DND-41 (cell line): ENCODE measurements around the gene C10orf105.

Source experiments
- ATAC-seq: fragments of 200-7000 bp; cut with Tn5 transposase; 3 replicates; pipeline ENCODE4 v1.9.1; 2021; ENCODE audit warnings: low read depth; ENCODE audit not compliant: insufficient read depth
- DNase-seq: peaks from one replicate; pipeline ENCODE4 v3.0.0-alpha.2; 2020
- H2AFZ ChIP-seq: 2 replicates; pipeline ENCODE4 v1.6.0; 2012; ENCODE audit warnings: low read depth, low read length
- H3K27ac ChIP-seq: 2 replicates; pipeline ENCODE4 v1.5.1; 2012; ENCODE audit warnings: low read length, inconsistent platforms
- H3K27me3 ChIP-seq: fragments of 200-600 bp; sonication (generic); 2 replicates; pipeline ENCODE4 v1.6.0; 2012; ENCODE audit warnings: low read length, mild to moderate bottlenecking, inconsistent platforms; ENCODE audit not compliant: insufficient read depth, poor library complexity
- H3K36me3 ChIP-seq: 2 replicates; pipeline ENCODE4 v1.5.1; 2012; ENCODE audit warnings: low read length, inconsistent platforms; ENCODE audit not compliant: insufficient read depth
- H3K4me1 ChIP-seq: 2 replicates; pipeline ENCODE4 v1.5.1; 2012; ENCODE audit warnings: mild to moderate bottlenecking, low read length; ENCODE audit not compliant: insufficient read depth
- H3K4me2 ChIP-seq: 2 replicates; pipeline ENCODE4 v1.6.0; 2012; ENCODE audit warnings: mild to moderate bottlenecking, moderate library complexity, low read length, inconsistent platforms; ENCODE audit not compliant: insufficient read depth
- H3K4me3 ChIP-seq, 2 experiments: fragments of 200-600 bp in 1 of 2; shearing (Covaris generic) in 1 of 2; 2 replicates each; pipeline ENCODE4 v1.5.1; 2012 to 2016; ENCODE audit warnings: inconsistent platforms in 2 of 2, low read length in 2 of 2, mild to moderate bottlenecking in 2 of 2, low read depth in 1 of 2, moderate library complexity in 1 of 2
- H3K79me2 ChIP-seq: 2 replicates; pipeline ENCODE4 v1.6.0; 2012; ENCODE audit warnings: low read length, inconsistent platforms; ENCODE audit not compliant: insufficient read depth
- H3K9ac ChIP-seq: 2 replicates; pipeline ENCODE4 v1.6.0; 2012; ENCODE audit warnings: low read depth, mild to moderate bottlenecking, inconsistent platforms, low read length, moderate library complexity
- H3K9me3 ChIP-seq: 2 replicates; pipeline ENCODE4 v1.5.1; 2012; ENCODE audit warnings: low read length, moderate library complexity, mild to moderate bottlenecking, inconsistent platforms; ENCODE audit not compliant: insufficient read depth, severe bottlenecking
- H4K20me1 ChIP-seq: 2 replicates; pipeline ENCODE4 v1.6.0; 2012; ENCODE audit warnings: low read length; ENCODE audit not compliant: insufficient read depth
- EZH2 ChIP-seq: IDR thresholded peaks from 3 replicates; pipeline ENCODE4 v1.6.1; 2012; ENCODE audit warnings: borderline replicate concordance, low read depth, mild to moderate bottlenecking, moderate library complexity, low read length, inconsistent platforms; ENCODE audit not compliant: severe bottlenecking
- TF ChIP-seq, protein P1 (sequence below): IDR thresholded peaks from 2 replicates; pipeline ENCODE4 v1.5.1; 2012; ENCODE audit warnings: borderline replicate concordance, low read length, moderate library complexity, mild to moderate bottlenecking; ENCODE audit not compliant: poor library complexity, severe bottlenecking; ENCODE audit errors: extremely low read depth

The C10orf105 gene

DNA sequence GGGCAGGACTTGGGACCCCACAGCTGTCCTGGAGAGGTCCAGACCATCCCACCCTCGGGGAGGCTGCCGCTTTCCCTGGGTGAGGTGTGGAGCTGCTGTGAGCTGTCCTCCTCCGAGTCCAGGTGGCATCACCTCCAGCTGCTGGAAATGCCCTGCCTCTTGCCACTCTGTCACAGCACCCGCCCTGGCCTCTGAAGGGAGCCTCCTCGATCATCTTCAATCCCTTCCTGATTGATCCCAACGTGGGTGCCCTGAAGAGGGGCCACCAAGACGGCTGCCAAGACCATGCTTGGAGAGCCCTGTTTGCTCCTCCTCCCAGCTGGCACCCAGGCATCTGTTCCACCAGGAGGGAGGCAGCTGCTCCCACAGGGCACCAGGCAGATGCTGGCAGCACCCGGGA lies 4.6 kb downstream of the C10orf105 start:
- no peak for DNase-seq
- no peak overlapping the region for H3K9ac ChIP-seq
- H3K79me2 ChIP-seq: no peaks in the 10 kb centered on the region
- H3K4me2 ChIP-seq: no peak overlapping the region
- ATAC-seq: no peak
- H3K27me3 ChIP-seq: no peaks in the 10 kb centered on the region
- no peaks in the 10 kb centered on the region for H4K20me1 ChIP-seq
- TF ChIP-seq EZH2: no peak
- TF ChIP-seq, protein P1, sequence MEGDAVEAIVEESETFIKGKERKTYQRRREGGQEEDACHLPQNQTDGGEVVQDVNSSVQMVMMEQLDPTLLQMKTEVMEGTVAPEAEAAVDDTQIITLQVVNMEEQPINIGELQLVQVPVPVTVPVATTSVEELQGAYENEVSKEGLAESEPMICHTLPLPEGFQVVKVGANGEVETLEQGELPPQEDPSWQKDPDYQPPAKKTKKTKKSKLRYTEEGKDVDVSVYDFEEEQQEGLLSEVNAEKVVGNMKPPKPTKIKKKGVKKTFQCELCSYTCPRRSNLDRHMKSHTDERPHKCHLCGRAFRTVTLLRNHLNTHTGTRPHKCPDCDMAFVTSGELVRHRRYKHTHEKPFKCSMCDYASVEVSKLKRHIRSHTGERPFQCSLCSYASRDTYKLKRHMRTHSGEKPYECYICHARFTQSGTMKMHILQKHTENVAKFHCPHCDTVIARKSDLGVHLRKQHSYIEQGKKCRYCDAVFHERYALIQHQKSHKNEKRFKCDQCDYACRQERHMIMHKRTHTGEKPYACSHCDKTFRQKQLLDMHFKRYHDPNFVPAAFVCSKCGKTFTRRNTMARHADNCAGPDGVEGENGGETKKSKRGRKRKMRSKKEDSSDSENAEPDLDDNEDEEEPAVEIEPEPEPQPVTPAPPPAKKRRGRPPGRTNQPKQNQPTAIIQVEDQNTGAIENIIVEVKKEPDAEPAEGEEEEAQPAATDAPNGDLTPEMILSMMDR: no peak
- no peaks in the 10 kb centered on the region for H3K9me3 ChIP-seq
- H3K27ac ChIP-seq: no peak overlapping the region
- H3K36me3 ChIP-seq: no peaks in the 10 kb centered on the region
- no peak overlapping the region for H3K4me3 ChIP-seq
- H2AFZ ChIP-seq: no peak overlapping the region
- peaks cover 23% of the 10 kb centered on the region for H3K4me1 ChIP-seq

DNA sequence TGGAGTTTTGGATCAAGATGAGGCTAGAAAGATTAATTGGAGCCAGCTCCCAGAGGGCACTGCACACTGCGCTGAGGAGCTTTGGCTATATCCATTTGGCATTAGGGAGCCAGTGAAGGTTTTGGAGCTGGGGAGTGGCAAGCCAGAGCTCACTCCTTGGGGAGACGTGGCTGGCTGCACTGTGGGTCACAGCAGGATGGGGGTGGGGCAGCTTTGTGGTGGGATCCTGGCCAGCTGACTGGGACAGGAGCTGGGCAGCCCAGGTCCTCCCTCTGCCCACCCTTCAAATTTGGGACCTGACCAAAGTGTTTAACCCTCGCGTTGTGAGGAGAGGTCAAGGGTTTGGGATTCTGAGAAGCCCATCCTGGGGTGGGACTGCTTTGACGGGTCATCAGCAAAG lies 5.0 kb downstream of the C10orf105 start:
- no peak for DNase-seq
- TF ChIP-seq, protein P1: no peak
- TF ChIP-seq EZH2: no peak
- no peak for ATAC-seq
- Histone ChIP-seq H3K4me2 (no peak overlapping the region), H3K9me3 (no peaks in the 10 kb centered on the region), H2AFZ (no peak overlapping the region), H3K9ac (no peak overlapping the region), H3K4me3 (no peak overlapping the region), H3K27ac (no peak overlapping the region), H3K36me3 (no peaks in the 10 kb centered on the region), H3K4me1 (peaks cover 23% of the 10 kb centered on the region), H3K79me2 (no peaks in the 10 kb centered on the region), H4K20me1 (no peaks in the 10 kb centered on the region), H3K27me3 (no peaks in the 10 kb centered on the region)

DNA sequence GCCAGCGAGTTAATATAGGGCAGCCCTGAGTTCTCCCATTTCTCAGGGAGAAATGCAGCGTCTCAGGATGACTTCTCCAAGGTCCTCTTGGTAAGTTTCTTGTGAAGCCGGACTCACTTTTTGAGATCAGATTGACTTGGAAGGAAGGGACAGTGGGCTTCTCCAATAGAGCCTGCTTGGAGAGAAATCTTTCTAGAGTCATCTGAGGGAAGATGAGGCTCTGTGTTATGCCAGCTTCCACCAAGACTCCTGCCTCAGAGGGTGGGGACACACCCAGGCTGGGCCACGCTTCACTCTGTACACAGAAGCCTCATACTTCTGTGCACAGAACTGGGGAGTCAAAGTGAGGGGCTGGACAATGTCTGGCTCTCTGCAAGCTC lies 5.6 kb downstream of the C10orf105 start:
- no peak overlapping the region for H3K4me3 ChIP-seq
- H3K27ac ChIP-seq: peak overlapping the region; percentile 27; the same call in 1 of the 2 replicates
- H3K4me2 ChIP-seq: no peak overlapping the region
- H3K79me2 ChIP-seq: no peaks in the 10 kb centered on the region
- no peaks in the 10 kb centered on the region for H3K27me3 ChIP-seq
- H4K20me1 ChIP-seq: no peaks in the 10 kb centered on the region
- DNase-seq (no peak), ATAC-seq (peak; percentile 45; the same call in 1 of the 3 replicates)
- H3K36me3 ChIP-seq: no peaks in the 10 kb centered on the region
- H3K4me1 ChIP-seq: peaks cover 23% of the 10 kb centered on the region
- no peak for TF ChIP-seq EZH2
- TF ChIP-seq, protein P1: no peak
- no peaks in the 10 kb centered on the region for H3K9me3 ChIP-seq
- H2AFZ ChIP-seq: no peak overlapping the region
- no peak overlapping the region for H3K9ac ChIP-seq
